Hepatocyte (in vitro differentiated cells): ENCODE data around the gene PREX1. TPM values are rescaled to one million over a fixed set of nuclear protein-coding genes. Genes with fewer than 3 reads are reported as not detected.

Experiments used
- DNase-seq: peaks from one replicate; pipeline ENCODE4 v3.0.0-alpha.2; 2016; ENCODE audit warnings: low spot score
- H2AFZ ChIP-seq: fragments of 200-600 bp; sonication (generic); 2 replicates; pipeline ENCODE4 v1.6.0; 2016; ENCODE audit warnings: antibody characterized with exemption, mild to moderate bottlenecking
- H3K27ac ChIP-seq: fragments of 200-600 bp; sonication (generic); 2 replicates; pipeline ENCODE4 v1.5.1; 2016; ENCODE audit warnings: mild to moderate bottlenecking
- H3K27me3 ChIP-seq: fragments of 200-600 bp; sonication (generic); 2 replicates; pipeline ENCODE4 v1.6.1; 2016
- H3K36me3 ChIP-seq: fragments of 200-600 bp; sonication (generic); replicated peaks from 2 replicates; pipeline ENCODE4 v1.5.1; 2016; ENCODE audit warnings: low read depth; ENCODE audit not compliant: insufficient read depth
- H3K4me1 ChIP-seq: fragments of 200-600 bp; sonication (generic); 2 replicates; pipeline ENCODE4 v1.5.1; 2016; ENCODE audit warnings: mild to moderate bottlenecking, moderate library complexity; ENCODE audit not compliant: insufficient read depth
- H3K4me2 ChIP-seq: fragments of 200-600 bp; sonication (generic); 2 replicates; pipeline ENCODE4 v1.6.0; 2016
- H3K4me3 ChIP-seq: fragments of 200-600 bp; sonication (generic); 2 replicates; pipeline ENCODE4 v1.5.1; 2016; ENCODE audit warnings: mild to moderate bottlenecking
- H3K79me2 ChIP-seq: fragments of 200-600 bp; sonication (generic); 2 replicates; pipeline ENCODE4 v1.6.0; 2017; ENCODE audit warnings: mild to moderate bottlenecking
- H3K9me2 ChIP-seq: fragments of 200-600 bp; sonication (generic); replicated peaks from 2 replicates; pipeline ENCODE4 v1.6.0; 2017; ENCODE audit warnings: mild to moderate bottlenecking; ENCODE audit not compliant: insufficient read depth
- H3K9me3 ChIP-seq: fragments of 200-600 bp; sonication (generic); 2 replicates; pipeline ENCODE4 v1.5.1; 2016; ENCODE audit warnings: low read depth, mild to moderate bottlenecking
- H4K20me1 ChIP-seq: fragments of 200-600 bp; sonication (generic); 2 replicates; pipeline ENCODE4 v1.6.0; 2016; ENCODE audit warnings: mild to moderate bottlenecking; ENCODE audit not compliant: insufficient read depth, poor library complexity, severe bottlenecking
- EZH2 ChIP-seq: fragments of 200-600 bp; sonication (generic); IDR thresholded peaks from 2 replicates; pipeline ENCODE4 v1.6.1; 2016; ENCODE audit warnings: antibody characterized with exemption, mild to moderate bottlenecking, borderline replicate concordance
- EZH2phosphoT487 ChIP-seq: fragments of 200-600 bp; sonication (generic); IDR thresholded peaks from one replicate; pipeline ENCODE4 v1.6.1; 2018; ENCODE audit warnings: antibody characterized with exemption, mild to moderate bottlenecking, low read depth, moderate library complexity; ENCODE audit not compliant: unreplicated experiment, severe bottlenecking
- WGBS: methylation state at CpG from one replicate; pipeline ENCODE4 v1.1.6; 2016; ENCODE audit warnings: low lambda C conversion rate; ENCODE audit errors: missing lambda C conversion rate; 5-methylcytosine and 5-hydroxymethylcytosine counted together
- polyA plus RNA-seq: library from polyadenylated mRNA; unstranded; fragments of >200 nt; fragmentation: Nextera tagmentation; extraction: Ambion mirVana; gene quantifications from 2 replicates; pipeline ENCODE4 v1.2.1, GENCODE V29; 2016
- total RNA-seq: library from RNA; depleted of rRNA; stranded (reverse); fragments of >200 nt; gene quantifications from 2 replicates; pipeline ENCODE4 v1.2.3, GENCODE V29; 2014
- TF ChIP-seq, protein P1 (sequence below): fragments of 200-600 bp; sonication (generic); IDR thresholded peaks from 2 replicates; pipeline ENCODE4 v1.5.1; 2016; ENCODE audit warnings: antibody characterized with exemption, mild to moderate bottlenecking; ENCODE audit not compliant: poor library complexity

PREX1 gene
- total and polyA plus RNA-seq, 2 experiments from 2014 or later = 1.8 to 2.9 TPM

DNA sequence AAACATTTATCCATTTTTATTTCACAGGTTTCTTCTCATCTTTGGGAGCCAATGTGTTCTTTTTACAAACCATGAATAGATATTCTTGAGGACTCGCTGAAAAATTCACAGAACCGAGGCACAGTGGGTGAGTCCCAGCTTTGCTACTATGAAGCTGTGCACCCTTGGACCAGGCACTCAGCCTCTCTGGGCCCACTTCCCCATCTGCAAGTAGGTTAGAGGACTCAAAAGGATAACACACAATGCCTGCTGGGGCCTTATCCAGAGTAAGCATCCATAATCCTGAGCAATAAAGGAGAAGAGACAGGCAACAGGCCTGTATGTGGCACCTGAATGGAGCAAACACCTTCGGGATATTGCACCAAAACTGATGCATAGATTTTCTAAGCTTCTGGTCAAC, 153.3 kb downstream of the PREX1 start:
- TF ChIP-seq EZH2 (no peak), EZH2phosphoT487 (no peak)
- TF ChIP-seq, protein P1, sequence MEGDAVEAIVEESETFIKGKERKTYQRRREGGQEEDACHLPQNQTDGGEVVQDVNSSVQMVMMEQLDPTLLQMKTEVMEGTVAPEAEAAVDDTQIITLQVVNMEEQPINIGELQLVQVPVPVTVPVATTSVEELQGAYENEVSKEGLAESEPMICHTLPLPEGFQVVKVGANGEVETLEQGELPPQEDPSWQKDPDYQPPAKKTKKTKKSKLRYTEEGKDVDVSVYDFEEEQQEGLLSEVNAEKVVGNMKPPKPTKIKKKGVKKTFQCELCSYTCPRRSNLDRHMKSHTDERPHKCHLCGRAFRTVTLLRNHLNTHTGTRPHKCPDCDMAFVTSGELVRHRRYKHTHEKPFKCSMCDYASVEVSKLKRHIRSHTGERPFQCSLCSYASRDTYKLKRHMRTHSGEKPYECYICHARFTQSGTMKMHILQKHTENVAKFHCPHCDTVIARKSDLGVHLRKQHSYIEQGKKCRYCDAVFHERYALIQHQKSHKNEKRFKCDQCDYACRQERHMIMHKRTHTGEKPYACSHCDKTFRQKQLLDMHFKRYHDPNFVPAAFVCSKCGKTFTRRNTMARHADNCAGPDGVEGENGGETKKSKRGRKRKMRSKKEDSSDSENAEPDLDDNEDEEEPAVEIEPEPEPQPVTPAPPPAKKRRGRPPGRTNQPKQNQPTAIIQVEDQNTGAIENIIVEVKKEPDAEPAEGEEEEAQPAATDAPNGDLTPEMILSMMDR = no peak
- Histone ChIP-seq H3K36me3 (no peaks in the 10 kb centered on the region), H3K4me2 (no peak overlapping the region), H3K9me3 (no peaks in the 10 kb centered on the region), H3K4me1 (no peaks in the 10 kb centered on the region), H3K27ac (no peak overlapping the region), H2AFZ (no peak overlapping the region), H3K79me2 (no peaks in the 10 kb centered on the region), H3K4me3 (no peak overlapping the region), H3K9me2 (no peaks in the 10 kb centered on the region), H4K20me1 (no peaks in the 10 kb centered on the region), H3K27me3 (no peaks in the 10 kb centered on the region)
- DNase-seq = no peak
- 96% methylated on average over 3 of the region's 3 CpGs for WGBS

DNA sequence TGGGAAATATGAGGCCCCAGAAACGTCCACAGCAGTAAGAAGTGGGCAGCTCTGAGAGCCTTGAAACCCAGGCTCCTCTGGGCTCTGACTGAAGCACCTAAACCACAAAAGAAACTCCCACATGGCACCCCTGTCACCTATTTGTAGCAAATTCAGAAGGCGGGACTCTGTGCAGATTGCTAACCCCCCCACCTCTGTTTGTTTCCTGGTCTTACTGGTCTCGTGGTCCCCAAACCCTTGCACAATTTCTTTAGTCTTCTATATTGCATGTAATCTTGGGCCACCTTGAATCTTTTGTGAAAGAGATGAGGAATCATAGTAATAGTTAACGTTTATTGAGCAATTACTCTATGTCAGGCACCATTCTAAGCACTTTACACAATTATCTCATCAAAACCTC, 154.3 kb downstream of the PREX1 start:
- no peak overlapping the region for H3K4me2 ChIP-seq
- H3K4me1 ChIP-seq = no peaks in the 10 kb centered on the region
- no peaks in the 10 kb centered on the region for H3K36me3 ChIP-seq
- no peak for DNase-seq
- H3K27ac ChIP-seq = no peak overlapping the region
- 77% methylated on average over 4 of the region's 4 CpGs for WGBS
- no peaks in the 10 kb centered on the region for H4K20me1 ChIP-seq
- no peaks in the 10 kb centered on the region for H3K79me2 ChIP-seq
- H3K27me3 ChIP-seq = no peaks in the 10 kb centered on the region
- no peak overlapping the region for H2AFZ ChIP-seq
- no peak overlapping the region for H3K4me3 ChIP-seq
- H3K9me3 ChIP-seq = no peaks in the 10 kb centered on the region
- TF ChIP-seq EZH2phosphoT487 (no peak), EZH2 (no peak)
- TF ChIP-seq, protein P1 = no peak
- no peaks in the 10 kb centered on the region for H3K9me2 ChIP-seq

DNA sequence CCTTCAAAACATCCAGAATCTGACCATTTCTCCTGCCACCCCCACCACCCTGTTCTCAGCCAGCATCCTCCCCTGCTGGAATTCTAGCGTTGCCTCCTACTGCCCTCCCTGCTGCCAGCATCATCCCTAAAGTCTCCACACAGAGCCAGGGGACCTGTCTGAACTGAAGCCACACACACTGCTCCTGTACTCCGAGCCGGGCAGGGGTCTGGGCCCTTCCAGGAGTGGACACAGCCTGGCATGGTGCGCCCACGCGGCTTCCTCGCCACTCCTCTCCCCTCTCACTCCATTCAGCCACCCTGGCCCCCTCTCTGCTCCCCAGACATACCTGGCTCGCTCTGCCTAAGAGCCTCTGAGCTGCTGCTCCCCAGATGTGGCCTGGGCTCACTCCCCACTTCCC, 155.5 kb downstream of the PREX1 start:
- TF ChIP-seq EZH2phosphoT487 = no peak
- TF ChIP-seq, protein P1 = no peak
- no peak for TF ChIP-seq EZH2
- H3K4me3 ChIP-seq = no peak overlapping the region
- H3K9me3 ChIP-seq = no peaks in the 10 kb centered on the region
- no peaks in the 10 kb centered on the region for H3K9me2 ChIP-seq
- WGBS = 95% methylated on average over 8 of the region's 8 CpGs
- H3K27me3 ChIP-seq = no peaks in the 10 kb centered on the region
- no peak overlapping the region for H2AFZ ChIP-seq
- no peaks in the 10 kb centered on the region for H4K20me1 ChIP-seq
- DNase-seq = no peak
- H3K4me2 ChIP-seq = no peak overlapping the region
- no peaks in the 10 kb centered on the region for H3K4me1 ChIP-seq
- H3K36me3 ChIP-seq = no peaks in the 10 kb centered on the region
- no peaks in the 10 kb centered on the region for H3K79me2 ChIP-seq
- no peak overlapping the region for H3K27ac ChIP-seq

DNA sequence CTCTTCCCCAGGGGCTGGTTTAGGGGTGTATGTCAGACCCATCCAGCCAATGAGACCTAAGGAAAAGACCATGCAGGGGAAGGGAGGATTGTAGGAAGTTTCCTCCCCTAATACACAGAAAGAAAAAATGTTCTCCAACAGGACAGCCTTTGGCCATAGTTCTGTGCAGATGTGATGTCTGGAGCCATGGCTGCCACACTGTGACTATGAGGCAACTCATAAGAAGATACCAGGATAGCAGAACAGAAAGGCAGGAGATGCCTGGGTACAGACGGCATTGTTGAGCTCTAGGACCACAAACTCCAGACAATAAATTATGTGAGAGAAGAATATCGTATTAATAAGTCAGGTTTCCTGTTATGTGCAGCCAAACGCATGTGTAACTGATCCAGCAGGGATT, 156.7 kb downstream of the PREX1 start:
- H3K27ac ChIP-seq = no peak overlapping the region
- 85% methylated on average over 3 of the region's 3 CpGs for WGBS

More for the DNA sequence above, 156.7 kb downstream of the PREX1 start:
- no peak overlapping the region for H2AFZ ChIP-seq
- no peaks in the 10 kb centered on the region for H3K9me2 ChIP-seq
- no peaks in the 10 kb centered on the region for H3K4me1 ChIP-seq
- no peak overlapping the region for H3K4me2 ChIP-seq
- no peak for TF ChIP-seq EZH2phosphoT487
- TF ChIP-seq, protein P1 = no peak
- TF ChIP-seq EZH2 = no peak
- H3K4me3 ChIP-seq = no peak overlapping the region
- no peaks in the 10 kb centered on the region for H3K36me3 ChIP-seq
- H4K20me1 ChIP-seq = no peaks in the 10 kb centered on the region
- no peak for DNase-seq
- H3K9me3 ChIP-seq = no peaks in the 10 kb centered on the region
- no peaks in the 10 kb centered on the region for H3K27me3 ChIP-seq
- no peaks in the 10 kb centered on the region for H3K79me2 ChIP-seq
